Measurements from ENCODE around the gene PLCH2.

- no peak for TF ChIP-seq CTCF (IDR thresholded peaks at IDR 0.05; ENCODE audit: poor library complexity, severe bottlenecking)
- TF ChIP-seq EZH2 (IDR thresholded peaks at IDR 0.05; ENCODE audit: borderline replicate concordance, insufficient read depth, low read length, poor library complexity, severe bottlenecking), result no peak
- no peak for TF ChIP-seq TAF1 (IDR thresholded peaks at IDR 0.05; ENCODE audit: low read depth)
- no peak for TF ChIP-seq POLR2AphosphoS5 (IDR thresholded peaks at IDR 0.05)
- no peak for TF ChIP-seq SMC3 (conservative IDR thresholded peaks at IDR 0.05; ENCODE audit: poor library complexity)
- TF ChIP-seq REST (IDR thresholded peaks at IDR 0.05; ENCODE audit: borderline replicate concordance), result no peak
Measured at GRCh38 chr1:2460996-2461751, 14.9 kb upstream of the PLCH2 start.
